Heart left ventricle (tissue), 13 donors: ENCODE measurements around the gene RAD51B.

Experiments
- CTCF ChIP-seq, 12 donors: fragments of 200-600 bp; sonication (generic) in 4 of 12; IDR thresholded peaks; one replicate each; pipeline versions ENCODE4 v1.5.0 to v1.8.0; 2018 to 2022; ENCODE audit warnings: antibody characterized with exemption in 12 of 12, mild to moderate bottlenecking in 5 of 12
- POLR2A ChIP-seq, 2 donors: fragments of 450-650 bp; IDR thresholded peaks; one replicate each; pipeline ENCODE4 v1.6.1; 2017; ENCODE audit warnings: antibody characterized with exemption in 2 of 2, mild to moderate bottlenecking in 2 of 2, moderate library complexity in 2 of 2
- donor health status: ischemic (EF 13 %, LVEDD 7.1; RV severe dilation, severe dysfunction).
- donor health status: DM: no; HTN: yes; CAD: no.
- donor health status: DM: no; HTN: no; CAD: no.
- donor health status: ischemic (EF 25% LVEDD 6.9; RV normal size, moderate dysfunction).
- donor health status: ischemic (EF 25% LVEDD 5.7; RV mildly dilated, moderate dysfunction).
- donor health status: ischemic (EF 35%, LVEDD 5.7; RV mildly dilated, moderate dysfunction).
- donor health status: nonischemic (EF 11% LVEDD 7.7; RV severe dilation, severe dysfunction).
- donor health status: DM: yes; HTN: yes; CAD: no.
- donor health status: PGD.
- donor health status: ischemic (EF 29% LVEDD 5.4; RV normal size, mild dysfunction).
- donor health status: nonischemic (EF 23%, LVEDD 6.1; RV moderate dilation, normal function).

- TF ChIP-seq POLR2A (IDR thresholded peaks at IDR 0.05) (no peak), CTCF (IDR thresholded peaks at IDR 0.05) (no peak)
Measured at GRCh38 chr14:68675233-68675577, 855.6 kb downstream of the RAD51B start.
